Common myeloid progenitor, CD34-positive (primary cell): ENCODE data around the gene SIGMAR1.

Experiments
- CTCF ChIA-PET: fragments of 350-600 bp; sonication (Branson Sonifier 250); formaldehyde crosslinking; loops from one replicate; lab custom pipeline; 2021; ENCODE audit warnings: antibody characterized with exemption; lab: Charles Lee
- POLR2A ChIA-PET: fragments of 350-600 bp; sonication (Branson Sonifier 250); formaldehyde crosslinking; loops from one replicate; lab custom pipeline; 2021; ENCODE audit warnings: antibody characterized with exemption; lab: Charles Lee
- DNase-seq, 3 donors: peaks; one replicate each; pipeline versions ENCODE4 v3.0.0 to v3.0.0-alpha.2; 2013
- H3K27ac ChIP-seq, 2 experiments: 1 replicate in 1 of 2; 2 replicates in 1 of 2; pipeline ENCODE4 v1.7.0; 2013; ENCODE audit warnings: inconsistent platforms in 2 of 2, low read length in 2 of 2, mild to moderate bottlenecking in 2 of 2, low read depth in 1 of 2, moderate library complexity in 1 of 2; ENCODE audit not compliant: severe bottlenecking in 2 of 2, insufficient read depth in 1 of 2, poor library complexity in 1 of 2
- H3K27me3 ChIP-seq, 5 experiments: replicated peaks in 2 of 5; 1 replicate in 3 of 5; 2 replicates in 2 of 5; pipeline versions ENCODE4 v1.6.1 to v1.7.0; 2013; ENCODE audit warnings: low read length in 4 of 5, mild to moderate bottlenecking in 2 of 5, moderate library complexity in 2 of 5, inconsistent platforms in 1 of 5; ENCODE audit not compliant: insufficient read depth in 5 of 5, control insufficient read depth in 4 of 5
- H3K36me3 ChIP-seq, 4 experiments: 1 replicate in 2 of 4; 2 replicates in 2 of 4; pipeline versions ENCODE4 v1.6.1 to v1.7.0; 2013; ENCODE audit warnings: low read length in 3 of 4, control low read depth in 1 of 4, mild to moderate bottlenecking in 1 of 4; ENCODE audit not compliant: control insufficient read depth in 4 of 4, insufficient read depth in 4 of 4
- H3K4me1 ChIP-seq, 4 experiments: 1 replicate in 3 of 4; 2 replicates in 1 of 4; pipeline versions ENCODE4 v1.6.1 to v1.7.1; 2013; ENCODE audit warnings: low read length in 3 of 4, mild to moderate bottlenecking in 3 of 4, control low read depth in 1 of 4, inconsistent platforms in 1 of 4, moderate library complexity in 1 of 4; ENCODE audit not compliant: control insufficient read depth in 4 of 4, insufficient read depth in 4 of 4; ENCODE audit errors: control extremely low read depth in 1 of 4
- H3K4me3 ChIP-seq, 7 experiments: 1 replicate in 4 of 7; 2 replicates in 3 of 7; pipeline versions ENCODE4 v1.5.1 to v1.7.0; 2013; ENCODE audit warnings: mild to moderate bottlenecking in 7 of 7, low read length in 6 of 7, moderate library complexity in 6 of 7, inconsistent platforms in 2 of 7, low read depth in 2 of 7, control low read depth in 1 of 7; ENCODE audit not compliant: insufficient read depth in 4 of 7, control insufficient read depth in 1 of 7; ENCODE audit errors: extremely low read depth in 1 of 7
- H3K9me3 ChIP-seq, 5 experiments: 1 replicate in 4 of 5; 2 replicates in 1 of 5; pipeline versions ENCODE4 v1.6.1 to v1.7.1; 2013; ENCODE audit warnings: low read length in 4 of 5, mild to moderate bottlenecking in 2 of 5, inconsistent platforms in 1 of 5, low read depth in 1 of 5, moderate library complexity in 1 of 5; ENCODE audit not compliant: control insufficient read depth in 4 of 5, insufficient read depth in 2 of 5; ENCODE audit errors: control extremely low read depth in 1 of 5
- WGBS: methylation state at CpG from one replicate; pipeline ENCODE4 v1.1.5; 2013; ENCODE audit not compliant: insufficient coverage; 5-methylcytosine and 5-hydroxymethylcytosine counted together

Gene SIGMAR1

DNA sequence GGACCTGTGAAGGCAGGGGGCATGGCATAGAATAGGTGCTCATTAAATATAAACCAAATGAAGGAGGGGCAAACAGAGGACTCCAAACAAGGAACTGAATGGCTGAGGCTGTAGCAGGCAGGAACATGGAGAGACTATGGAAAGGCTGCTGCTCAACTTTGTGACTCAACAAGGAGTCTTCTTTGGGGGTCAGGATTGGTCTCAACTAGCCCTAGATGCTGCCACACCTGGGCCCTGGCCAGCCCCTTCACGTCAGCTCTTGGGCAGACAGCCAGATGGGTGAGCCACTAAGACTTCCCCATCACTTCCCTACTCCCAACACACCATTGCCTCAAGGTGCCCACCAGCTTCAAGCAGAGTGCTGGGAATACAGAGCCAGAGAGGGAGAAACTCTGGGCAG, 36.7 kb downstream of the SIGMAR1 start:
- ChIA-PET CTCF (interaction anchor here (0.6 to 1.9 kb wide), 9 partner anchors 8 to 315 kb away, joined by 3 to 7 read pairs (median 3); no protein-coding TSS in a partner anchor), POLR2A (no interaction called here)
- no peak for DNase-seq
- H3K4me3 ChIP-seq, result no peak overlapping the region
- H3K36me3 ChIP-seq, result no peaks in the 10 kb centered on the region
- peaks cover 0 to 23% (median 12%) of the 10 kb centered on the region in 5 experiments for H3K27me3 ChIP-seq
- no peak overlapping the region for H3K27ac ChIP-seq
- no peaks in the 10 kb centered on the region for H3K9me3 ChIP-seq
- H3K4me1 ChIP-seq, result no peaks in the 10 kb centered on the region
- WGBS, result 13% methylated on average over 1 of the region's 1 CpG

GRCh38 chr9:34599546-34599945, 38.0 kb downstream of the SIGMAR1 start:
- POLR2A ChIA-PET, result no interaction called here
- DNase-seq, result no peak
- Histone ChIP-seq H3K9me3 (no peaks in the 10 kb centered on the region), H3K27me3 (peaks cover 0 to 21% (median 9%) of the 10 kb centered on the region in 5 experiments), H3K27ac (no peak overlapping the region), H3K36me3 (no peaks in the 10 kb centered on the region), H3K4me3 (no peak overlapping the region), H3K4me1 (no peaks in the 10 kb centered on the region)
- CTCF ChIA-PET, result interaction anchor here (0.6 to 1.9 kb wide), 7 partner anchors 8 to 196 kb away, joined by 3 to 7 read pairs (median 3); partner anchors contain the start of gene SIGMAR1
- 67% methylated on average over 1 of the region's 1 CpG for WGBS

- no peak overlapping the region for H3K27ac ChIP-seq
- POLR2A ChIA-PET, result no interaction called here
- no peak for DNase-seq
- H3K27me3 ChIP-seq, result peaks cover 0 to 74% (median 34%) of the 10 kb centered on the region in 5 experiments
- H3K36me3 ChIP-seq, result no peaks in the 10 kb centered on the region
- no CpG with 5 or more reads among the region's 9 CpGs for WGBS
- peaks cover 0 to 40% (median 38%) of the 10 kb centered on the region in 4 experiments for H3K4me1 ChIP-seq
- CTCF ChIA-PET, result interaction anchor here (1.5 to 5.6 kb wide), 4 partner anchors 11 to 45 kb away, joined by 3 to 57 read pairs (median 28); no protein-coding TSS in a partner anchor
- H3K4me3 ChIP-seq, result no peak overlapping the region
- no peaks in the 10 kb centered on the region for H3K9me3 ChIP-seq
Measured at GRCh38 chr9:34594177-34594576, 43.4 kb downstream of the SIGMAR1 start.

GRCh38 chr9:34592895-34593601, 44.5 kb downstream of the SIGMAR1 start:
- H3K27ac ChIP-seq, result no peak overlapping the region
- H3K36me3 ChIP-seq, result no peaks in the 10 kb centered on the region
- peaks cover 0 to 47% (median 43%) of the 10 kb centered on the region in 4 experiments for H3K4me1 ChIP-seq
- no peaks in the 10 kb centered on the region for H3K9me3 ChIP-seq
- POLR2A ChIA-PET, result no interaction called here
- DNase-seq, result peak in 2 of 3 donors; percentile 69 to 71
- peak overlapping the region in 1 of 7 experiments; percentile 23 for H3K4me3 ChIP-seq
- WGBS, result under 1% methylated on average over 17 of the region's 26 CpGs
- H3K27me3 ChIP-seq, result peaks cover under 1 to 86% (median 41%) of the 10 kb centered on the region in 5 experiments
- CTCF ChIA-PET, result interaction anchor here (0.5 to 5.6 kb wide), 13 partner anchors 11 to 152 kb away, joined by 3 to 57 read pairs (median 6); no protein-coding TSS in a partner anchor

DNA sequence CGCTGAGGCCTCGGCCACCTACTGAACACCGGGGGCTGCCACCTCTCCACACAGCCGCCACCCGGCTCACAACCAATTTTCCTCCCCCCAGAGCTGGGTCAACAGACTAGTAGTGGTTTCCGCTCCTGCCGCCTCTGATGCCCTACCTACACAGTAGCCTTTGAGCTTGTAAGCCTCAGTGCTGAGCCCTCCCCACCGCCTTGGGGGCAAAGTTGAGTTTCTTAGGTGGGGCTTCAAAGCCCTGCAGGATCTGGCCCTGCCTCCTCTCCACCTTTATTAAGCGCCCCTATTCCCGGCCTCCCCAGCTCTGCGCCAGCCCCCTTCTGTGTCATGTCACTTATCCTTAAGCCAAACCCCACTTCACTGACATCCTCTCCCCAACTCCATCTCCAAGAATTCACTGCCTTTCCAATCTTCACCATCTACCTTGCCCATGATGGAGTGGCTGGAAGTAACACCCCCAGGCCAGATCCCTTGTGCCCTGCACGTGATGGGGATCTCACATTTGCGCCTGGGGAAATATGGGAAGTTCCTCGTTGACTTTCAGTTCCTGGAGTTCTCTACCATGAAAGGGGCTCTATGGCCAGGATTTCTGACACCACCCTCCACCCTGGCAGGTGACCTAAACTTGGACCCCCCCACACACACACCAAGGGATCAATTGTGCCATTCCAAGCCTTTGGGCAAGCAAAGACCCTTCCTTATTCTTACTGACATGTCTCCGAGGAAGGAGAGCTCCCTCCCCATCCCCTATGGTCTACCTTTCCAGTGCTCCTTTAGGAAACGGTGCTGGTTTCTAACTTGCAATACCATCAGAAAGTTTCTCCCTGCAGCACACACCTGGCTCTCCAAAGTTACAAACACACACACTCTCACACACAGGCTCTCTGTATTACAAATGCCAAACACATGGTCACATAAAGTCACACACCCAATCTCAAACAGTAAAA, 45.4 kb downstream of the SIGMAR1 start:
- H3K27me3 ChIP-seq, result peaks cover 7 to 90% (median 47%) of the 10 kb centered on the region in 5 experiments
- H3K27ac ChIP-seq, result no peak overlapping the region
- ChIA-PET POLR2A (no interaction called here), CTCF (interaction anchor here (0.5 to 5.6 kb wide), 30 partner anchors 8 to 192 kb away, joined by 3 to 57 read pairs (median 4); no protein-coding TSS in a partner anchor)
- peak overlapping the region in 3 of 7 experiments; percentile 62 to 74 (median 70) for H3K4me3 ChIP-seq
- DNase-seq, result peak in 1 of 3 donors; percentile 39
- H3K36me3 ChIP-seq, result no peaks in the 10 kb centered on the region
- 8% methylated on average over 14 of the region's 16 CpGs for WGBS
- peaks cover 0 to 47% (median 43%) of the 10 kb centered on the region in 4 experiments for H3K4me1 ChIP-seq
- H3K9me3 ChIP-seq, result no peaks in the 10 kb centered on the region

DNA sequence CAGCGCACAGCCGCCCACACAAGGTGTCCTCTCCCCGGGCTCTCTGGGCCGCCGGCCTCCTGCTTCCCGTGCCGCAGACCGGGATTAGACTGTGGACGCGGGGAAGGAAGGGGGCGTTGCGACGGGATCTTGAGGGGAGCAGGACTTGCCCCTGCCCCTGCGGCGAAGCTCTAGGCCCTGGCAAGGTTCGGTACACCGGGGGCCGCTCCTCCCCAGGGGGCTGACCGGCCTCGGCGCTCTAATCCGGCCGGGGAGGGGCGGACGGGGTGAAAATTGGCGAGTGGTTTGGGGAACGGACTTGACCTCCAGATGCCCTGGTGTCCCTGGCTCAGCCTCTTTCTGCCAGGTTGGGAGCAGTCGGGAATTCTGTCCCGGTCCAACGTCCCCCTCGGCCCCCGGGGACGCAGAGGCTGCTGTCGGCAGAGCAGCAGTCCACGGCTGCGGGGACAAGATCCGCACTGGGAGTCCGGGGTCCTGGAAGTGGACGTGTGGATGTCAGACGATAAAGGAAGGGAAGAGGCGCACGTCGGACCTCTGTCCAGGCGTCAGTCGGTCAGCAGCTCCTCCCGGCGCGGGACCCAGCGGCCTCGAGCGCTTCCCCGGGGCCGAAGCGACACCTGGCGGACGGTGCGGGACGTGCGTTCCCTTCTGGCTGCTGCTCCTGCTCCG, 46.2 kb downstream of the SIGMAR1 start:
- no peak overlapping the region for H3K27ac ChIP-seq
- H3K4me1 ChIP-seq, result peaks cover 0 to 47% (median 43%) of the 10 kb centered on the region in 4 experiments
- 1% methylated on average over 47 of the region's 60 CpGs for WGBS
- peak; percentile 53 to 72 (median 69) for DNase-seq
- no peaks in the 10 kb centered on the region for H3K9me3 ChIP-seq
- ChIA-PET CTCF (interaction anchor here (0.8 to 5.6 kb wide), 31 partner anchors 9 to 191 kb away, joined by 3 to 57 read pairs (median 4); no protein-coding TSS in a partner anchor), POLR2A (interaction anchor here (0.5 to 0.6 kb wide), 2 partner anchors 11 to 42 kb away, joined by 3 to 4 read pairs; no protein-coding TSS in a partner anchor)
- no peaks in the 10 kb centered on the region for H3K36me3 ChIP-seq
- H3K4me3 ChIP-seq, result peak overlapping the region in 6 of 7 experiments; percentile 9 to 74 (median 60)
- peaks cover 11 to 92% (median 52%) of the 10 kb centered on the region in 5 experiments for H3K27me3 ChIP-seq
